ENCODE results near the gene BBS9. TPM values are rescaled to one million over a fixed set of nuclear protein-coding genes. Genes with fewer than 3 reads are reported as not detected.
"Not testable (repeated sequence)": the region's sequence is repeated elsewhere in the genome, so short reads cannot be mapped to it uniquely, and the experiment has no call there.

Gene BBS9
- total RNA-seq, 1 experiment from 2014 or later, result 5.7 TPM

GRCh38 chr7:33477719-33478480 is 348.5 kb downstream of the BBS9 start:
- BruUV-seq (replicated peaks), result no TSS peak
- ATAC-seq (no peak), DNase-seq (no peak)
- no peaks in the 10 kb centered on the region for H3K79me2 ChIP-seq (ENCODE audit: low read length)
- no peak overlapping the region for H3K27ac ChIP-seq (ENCODE audit: low read length)
- TF ChIP-seq EZH2phosphoT487 (IDR thresholded peaks at IDR 0.05; ENCODE audit: borderline replicate concordance, low read length) (no peak), CTCF (conservative IDR thresholded peaks at IDR 0.05; ENCODE audit: low read depth, low read length) (no peak), EZH2 (IDR thresholded peaks at IDR 0.05; ENCODE audit: low read length, unreplicated experiment) (no peak)
- H3K4me1 ChIP-seq (ENCODE audit: insufficient read depth, low read length), result no peaks in the 10 kb centered on the region
- intact Hi-C loops (cut with micrococcal nuclease), result no loop called here
- no peak overlapping the region for H3K4me3 ChIP-seq (ENCODE audit: low read length)
- no peaks in the 10 kb centered on the region for H3K9me2 ChIP-seq (replicated peaks; ENCODE audit: low read length)
- POLR2A ChIA-PET (ENCODE audit: unreplicated experiment), result interaction anchor here (0.7 kb wide), 1 partner anchor 402 kb away, joined by 27 read pairs; no protein-coding TSS in a partner anchor
- no peaks in the 10 kb centered on the region for H3K9me3 ChIP-seq (ENCODE audit: low read length)
- no peaks in the 10 kb centered on the region for H3K36me3 ChIP-seq (ENCODE audit: low read depth, low read length)
- no peak overlapping the region for H2AFZ ChIP-seq (ENCODE audit: low read length)
- no peaks in the 10 kb centered on the region for H3F3A ChIP-seq (ENCODE audit: low read length, unreplicated experiment)
- H3K4me2 ChIP-seq (ENCODE audit: low read length), result no peak overlapping the region
- H3K9ac ChIP-seq (ENCODE audit: low read length), result no peak overlapping the region
- H3K27me3 ChIP-seq (ENCODE audit: low read length), result no peaks in the 10 kb centered on the region
- no peaks in the 10 kb centered on the region for H4K20me1 ChIP-seq (ENCODE audit: low read length)
- CTCF ChIA-PET, result no interaction called here

- H3K79me2 ChIP-seq (ENCODE audit: low read length); H3K9ac ChIP-seq (ENCODE audit: low read length); H2AFZ ChIP-seq (ENCODE audit: low read length); CTCF ChIA-PET; H3K4me3 ChIP-seq (ENCODE audit: low read length); H3K4me1 ChIP-seq (ENCODE audit: insufficient read depth, low read length); H3K9me3 ChIP-seq (ENCODE audit: low read length); intact Hi-C loops (cut with micrococcal nuclease); H4K20me1 ChIP-seq (ENCODE audit: low read length); ATAC-seq; H3K27ac ChIP-seq (ENCODE audit: low read length); H3K27me3 ChIP-seq (ENCODE audit: low read length); BruUV-seq (replicated peaks); DNase-seq; H3K36me3 ChIP-seq (ENCODE audit: low read depth, low read length); H3F3A ChIP-seq (ENCODE audit: low read length, unreplicated experiment); H3K4me2 ChIP-seq (ENCODE audit: low read length); H3K9me2 ChIP-seq (replicated peaks; ENCODE audit: low read length): not testable (repeated sequence)
- POLR2A ChIA-PET (ENCODE audit: unreplicated experiment), result interaction anchor here (0.6 kb wide), 1 partner anchor 449 kb away, joined by 3 read pairs; no protein-coding TSS in a partner anchor
These were observed 355.1 kb downstream of the BBS9 start for GRCh38 chr7:33484476-33484875.

- Histone ChIP-seq H3K9me3 (ENCODE audit: low read length) (no peaks in the 10 kb centered on the region), H3K9ac (ENCODE audit: low read length) (no peak overlapping the region), H3K9me2 (replicated peaks; ENCODE audit: low read length) (no peaks in the 10 kb centered on the region), H3K4me2 (ENCODE audit: low read length) (no peak overlapping the region), H3K4me3 (ENCODE audit: low read length) (no peak overlapping the region), H3F3A (ENCODE audit: low read length, unreplicated experiment) (no peaks in the 10 kb centered on the region), H3K27ac (ENCODE audit: low read length) (no peak overlapping the region), H3K4me1 (ENCODE audit: insufficient read depth, low read length) (no peaks in the 10 kb centered on the region), H3K79me2 (ENCODE audit: low read length) (no peaks in the 10 kb centered on the region), H3K27me3 (ENCODE audit: low read length) (no peaks in the 10 kb centered on the region), H2AFZ (ENCODE audit: low read length) (no peak overlapping the region), H4K20me1 (ENCODE audit: low read length) (no peaks in the 10 kb centered on the region), H3K36me3 (ENCODE audit: low read depth, low read length) (no peaks in the 10 kb centered on the region)
- DNase-seq, result no peak
- POLR2A ChIA-PET (ENCODE audit: unreplicated experiment), result no interaction called here
- BruUV-seq (replicated peaks), result no TSS peak
- CTCF ChIA-PET, result no interaction called here
- intact Hi-C loops (cut with micrococcal nuclease), result no loop called here
- no peak for ATAC-seq
- TF ChIP-seq EZH2phosphoT487 (IDR thresholded peaks at IDR 0.05; ENCODE audit: borderline replicate concordance, low read length), result no peak
- TF ChIP-seq EZH2 (IDR thresholded peaks at IDR 0.05; ENCODE audit: low read length, unreplicated experiment), result no peak
- no peak for TF ChIP-seq CTCF (conservative IDR thresholded peaks at IDR 0.05; ENCODE audit: low read depth, low read length)
These were observed 356.6 kb downstream of the BBS9 start for GRCh38 chr7:33485747-33486493.
